Suprapubic skin (tissue), 4 donors: Measurements from ENCODE around the gene SCARB1. TPM values are rescaled to one million over a fixed set of nuclear protein-coding genes. Genes with fewer than 3 reads are reported as not detected.

Experiments used
- DNase-seq, 2 donors: peaks; one replicate each; pipeline ENCODE4 v3.0.0-alpha.2; 2019; ENCODE audit warnings: low spot score in 2 of 2
- H3K27ac ChIP-seq: fragments of 200-600 bp; sonication (generic); one replicate; pipeline ENCODE4 v1.5.1; 2019
- H3K27me3 ChIP-seq: fragments of 200-600 bp; sonication (generic); one replicate; pipeline ENCODE4 v1.5.1; 2019
- H3K36me3 ChIP-seq: fragments of 200-600 bp; sonication (generic); one replicate; pipeline ENCODE4 v1.5.1; 2019
- H3K4me1 ChIP-seq: fragments of 200-600 bp; sonication (generic); one replicate; pipeline ENCODE4 v1.5.1; 2019
- H3K4me3 ChIP-seq: fragments of 200-600 bp; sonication (generic); one replicate; pipeline ENCODE4 v1.5.1; 2019; ENCODE audit warnings: mild to moderate bottlenecking
- H3K9me3 ChIP-seq: fragments of 200-600 bp; sonication (generic); one replicate; pipeline ENCODE4 v1.5.1; 2019
- CTCF ChIP-seq, 2 donors: fragments of 200-600 bp in 1 of 2; fragments of 450-650 bp in 1 of 2; sonication (generic) in 1 of 2; IDR thresholded peaks; one replicate each; pipeline ENCODE4 v1.5.1; 2016 to 2019; ENCODE audit warnings: antibody characterized with exemption in 2 of 2, mild to moderate bottlenecking in 1 of 2, moderate library complexity in 1 of 2
- EP300 ChIP-seq: sonication (generic); formaldehyde crosslinking; IDR thresholded peaks from one replicate; pipeline ENCODE4 v1.6.1; 2017; ENCODE audit warnings: antibody characterized with exemption
- POLR2A ChIP-seq, 2 donors: fragments of 450-650 bp; IDR thresholded peaks; one replicate each; pipeline ENCODE4 v1.6.1; 2017; ENCODE audit warnings: antibody characterized with exemption in 2 of 2, mild to moderate bottlenecking in 2 of 2, moderate library complexity in 2 of 2
- POLR2AphosphoS5 ChIP-seq, 3 donors: sonication (generic); formaldehyde crosslinking; IDR thresholded peaks; one replicate each; pipeline ENCODE4 v1.6.1; 2017; ENCODE audit warnings: antibody characterized with exemption in 3 of 3
- WGBS: methylation state at CpG from one replicate; pipeline ENCODE4 v1.1.5; 2018; 5-methylcytosine and 5-hydroxymethylcytosine counted together
- total RNA-seq, 4 donors: library from RNA; depleted of rRNA; stranded (reverse); fragments of >200 nt; gene quantifications; one replicate each; pipeline ENCODE4 v1.1.0, GENCODE V29; 2016

SCARB1 gene
- total RNA-seq, 4 donors from 2014 or later: 25.6 to 38.1 (median 29.0) TPM

GRCh38 chr12:124808272-124808671 is 55.4 kb downstream of the SCARB1 start:
- no peaks in the 10 kb centered on the region for H3K27me3 ChIP-seq
- H3K4me3 ChIP-seq: no peak overlapping the region
- TF ChIP-seq CTCF (IDR thresholded peaks at IDR 0.05) (no peak), POLR2A (IDR thresholded peaks at IDR 0.05) (no peak), POLR2AphosphoS5 (IDR thresholded peaks at IDR 0.05) (no peak), EP300 (no peak)
- no peaks in the 10 kb centered on the region for H3K9me3 ChIP-seq
- H3K36me3 ChIP-seq: peaks cover 20% of the 10 kb centered on the region
- no peak overlapping the region for H3K27ac ChIP-seq
- DNase-seq: no peak
- peaks cover 14% of the 10 kb centered on the region for H3K4me1 ChIP-seq
- 87% methylated on average over 2 of the region's 2 CpGs for WGBS

DNA sequence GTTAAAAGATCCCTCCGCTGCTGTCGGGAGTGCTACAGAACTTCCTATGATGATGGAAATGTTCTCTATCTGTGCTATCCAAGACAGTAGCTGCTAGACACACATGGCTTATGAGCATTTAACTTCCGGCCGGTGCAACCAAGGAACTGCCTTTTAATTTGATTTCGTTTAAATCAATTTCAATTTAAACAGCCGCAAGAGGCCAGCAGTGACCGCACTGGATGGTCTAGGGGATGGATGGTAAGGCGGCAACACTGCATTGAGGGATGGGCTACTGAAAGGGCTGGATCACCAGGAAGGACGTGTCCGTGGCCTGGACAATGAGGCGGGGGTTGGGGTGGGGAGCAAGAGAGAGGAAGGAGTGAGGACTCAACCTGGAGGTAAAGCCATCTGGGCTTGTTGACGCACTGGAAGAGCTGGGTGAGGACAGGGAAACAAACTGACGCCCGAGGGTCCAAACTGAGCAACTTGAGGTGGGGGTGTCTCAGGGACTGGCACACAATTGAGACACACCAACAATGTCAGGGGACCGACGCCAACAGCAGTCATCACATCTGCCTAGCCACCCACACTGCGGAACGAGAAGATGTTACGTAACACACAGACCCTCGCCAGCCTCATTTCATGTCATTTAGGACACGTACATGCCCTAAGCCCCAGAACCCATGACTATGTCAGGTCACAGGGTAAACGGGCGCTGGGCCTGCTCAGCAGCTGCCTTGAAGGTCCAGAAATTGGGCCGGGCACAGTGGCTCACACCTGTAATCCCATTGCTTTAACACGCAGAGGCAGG is 57.6 kb downstream of the SCARB1 start:
- no peak overlapping the region for H3K27ac ChIP-seq
- H3K9me3 ChIP-seq: no peaks in the 10 kb centered on the region
- no peaks in the 10 kb centered on the region for H3K27me3 ChIP-seq
- H3K36me3 ChIP-seq: no peaks in the 10 kb centered on the region
- H3K4me1 ChIP-seq: peaks cover 25% of the 10 kb centered on the region
- DNase-seq: no peak
- whole genome bisulfite sequencing: 90% methylated on average over 25 of the region's 25 CpGs
- TF ChIP-seq POLR2AphosphoS5 (IDR thresholded peaks at IDR 0.05) (no peak), EP300 (no peak), CTCF (IDR thresholded peaks at IDR 0.05) (no peak), POLR2A (IDR thresholded peaks at IDR 0.05) (no peak)
- no peak overlapping the region for H3K4me3 ChIP-seq

DNA sequence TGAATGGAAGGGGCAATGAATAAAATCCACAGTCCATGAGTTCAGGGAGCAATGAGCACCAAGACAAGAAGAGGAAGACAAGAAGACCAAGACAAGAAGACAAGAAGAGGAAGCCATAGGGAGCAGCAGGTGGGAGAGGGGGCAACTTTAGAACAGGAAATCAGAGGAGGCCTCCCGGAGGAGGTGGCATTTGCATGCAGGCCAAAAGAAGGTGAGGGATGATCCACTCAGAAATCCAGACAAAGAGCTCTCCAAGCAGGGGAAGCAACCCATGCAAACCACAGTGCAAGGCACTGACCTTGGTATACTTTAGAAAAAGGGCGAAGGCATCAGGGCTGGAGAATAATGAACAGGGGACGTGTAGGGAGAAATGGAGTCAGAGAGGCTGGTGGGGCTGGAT is 58.6 kb downstream of the SCARB1 start:
- WGBS: 96% methylated on average over 3 of the region's 3 CpGs
- no peak overlapping the region for H3K4me3 ChIP-seq
- no peak for DNase-seq
- TF ChIP-seq CTCF (IDR thresholded peaks at IDR 0.05) (no peak), POLR2AphosphoS5 (IDR thresholded peaks at IDR 0.05) (no peak), EP300 (no peak), POLR2A (IDR thresholded peaks at IDR 0.05) (no peak)
- no peaks in the 10 kb centered on the region for H3K27me3 ChIP-seq
- no peak overlapping the region for H3K27ac ChIP-seq
- H3K4me1 ChIP-seq: peaks cover 25% of the 10 kb centered on the region
- no peaks in the 10 kb centered on the region for H3K9me3 ChIP-seq
- H3K36me3 ChIP-seq: no peaks in the 10 kb centered on the region

GRCh38 chr12:124804011-124804621 is 59.5 kb downstream of the SCARB1 start:
- H3K27me3 ChIP-seq: no peaks in the 10 kb centered on the region
- H3K27ac ChIP-seq: no peak overlapping the region
- no peak overlapping the region for H3K4me3 ChIP-seq
- 53% methylated on average over 9 of the region's 9 CpGs for WGBS
- no peaks in the 10 kb centered on the region for H3K9me3 ChIP-seq
- TF ChIP-seq EP300 (no peak), POLR2AphosphoS5 (IDR thresholded peaks at IDR 0.05) (no peak), CTCF (IDR thresholded peaks at IDR 0.05) (no peak), POLR2A (IDR thresholded peaks at IDR 0.05) (no peak)
- peaks cover 4% of the 10 kb centered on the region for H3K36me3 ChIP-seq
- peaks cover 25% of the 10 kb centered on the region for H3K4me1 ChIP-seq
- DNase-seq: no peak

DNA sequence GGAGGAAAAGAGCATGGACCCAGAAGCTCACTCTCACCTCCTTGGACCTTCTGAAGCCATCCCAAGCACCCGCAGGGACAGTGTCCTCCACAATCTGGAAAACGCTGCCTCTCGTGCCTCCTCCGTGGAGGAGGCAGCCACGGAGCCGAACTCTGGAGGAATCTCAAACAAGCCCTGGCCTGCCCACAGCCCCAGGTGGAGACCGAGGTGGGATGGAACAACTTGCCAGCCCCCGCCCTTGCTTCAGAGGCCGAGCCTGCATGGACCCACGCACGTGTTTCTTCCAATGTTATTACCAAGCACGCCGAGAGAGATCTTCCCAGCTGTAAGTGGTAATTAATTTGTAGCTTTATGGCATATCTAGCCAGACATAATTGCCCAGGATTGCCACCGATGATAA is 61.3 kb downstream of the SCARB1 start:
- Histone ChIP-seq H3K27ac (peak overlapping the region; percentile 34), H3K4me3 (no peak overlapping the region), H3K9me3 (no peaks in the 10 kb centered on the region), H3K4me1 (peaks cover 25% of the 10 kb centered on the region), H3K36me3 (peaks cover 10% of the 10 kb centered on the region), H3K27me3 (no peaks in the 10 kb centered on the region)
- no peak for TF ChIP-seq POLR2AphosphoS5 (IDR thresholded peaks at IDR 0.05)
- TF ChIP-seq EP300: no peak
- no peak for TF ChIP-seq CTCF (IDR thresholded peaks at IDR 0.05)
- TF ChIP-seq POLR2A (IDR thresholded peaks at IDR 0.05): no peak
- DNase-seq: no peak
- 61% methylated on average over 13 of the region's 14 CpGs for WGBS
